ENCODE measurements around the gene BOC. TPM values are rescaled to one million over a fixed set of nuclear protein-coding genes. Genes with fewer than 3 reads are reported as not detected.

BOC gene
- total RNA-seq, 4 donors from 2014 or later: 3.7 to 7.4 (median 4.6) TPM

DNA sequence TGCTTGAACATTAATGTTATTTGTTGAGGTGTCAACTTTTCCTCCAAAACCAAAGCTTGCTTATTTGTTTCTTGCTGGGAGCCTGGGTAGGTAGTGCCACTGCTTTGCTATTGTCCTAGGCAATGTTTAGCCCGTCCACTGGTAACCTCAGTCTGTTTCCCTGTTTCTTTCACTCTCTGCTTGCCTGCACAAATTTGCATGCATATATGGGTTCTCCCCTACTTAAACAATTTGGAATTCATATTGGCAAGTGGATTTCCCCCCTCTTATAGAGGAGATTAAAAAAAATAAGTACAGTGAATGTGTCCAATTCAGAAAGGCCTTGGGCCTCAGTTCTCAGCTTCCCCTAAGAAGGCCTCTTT, 45.0 kb upstream of the BOC start:
- no peak for DNase-seq
- TF ChIP-seq POLR2A (IDR thresholded peaks at IDR 0.05) (no peak), CTCF (IDR thresholded peaks at IDR 0.05 in 4 of 5, conservative IDR thresholded peaks at IDR 0.05 in 1 of 5) (no peak)
- H3K4me1 ChIP-seq: peaks cover 11 to 13% of the 10 kb centered on the region in 2 donors
- intact Hi-C loops (cut with DNase I; ENCODE audit: low total_unique reads): no loop called here
- in situ Hi-C loops (cut with MboI; ENCODE audit: low sequenced_read_pairs in 4 of 4): no loop called here
- peak in 1 of 2 donors; percentile 16 for ATAC-seq
- peak overlapping the region; percentile 39 to 61 (median 53) for H3K27ac ChIP-seq
- H3K9me3 ChIP-seq: no peaks in the 10 kb centered on the region
- H3K4me3 ChIP-seq: no peak overlapping the region
- H3K27me3 ChIP-seq: no peaks in the 10 kb centered on the region
- no peaks in the 10 kb centered on the region for H3K36me3 ChIP-seq

- Histone ChIP-seq H3K9me3 (no peaks in the 10 kb centered on the region), H3K36me3 (no peaks in the 10 kb centered on the region), H3K27me3 (no peaks in the 10 kb centered on the region), H3K4me1 (peaks cover 11 to 13% of the 10 kb centered on the region in 2 donors), H3K27ac (peak overlapping the region; percentile 39 to 61 (median 53)), H3K4me3 (no peak overlapping the region)
- intact Hi-C loops (cut with DNase I; ENCODE audit: low total_unique reads) (no loop called here), in situ Hi-C loops (cut with MboI; ENCODE audit: low sequenced_read_pairs in 4 of 4) (no loop called here)
- ATAC-seq (peak; percentile 44 to 77), DNase-seq (peak; percentile 22 to 46)
- TF ChIP-seq POLR2A (IDR thresholded peaks at IDR 0.05) (no peak), CTCF (IDR thresholded peaks at IDR 0.05 in 4 of 5, conservative IDR thresholded peaks at IDR 0.05 in 1 of 5) (no peak)
Observed at GRCh38 chr3:113166719-113167492, 44.5 kb upstream of the BOC start.

DNA sequence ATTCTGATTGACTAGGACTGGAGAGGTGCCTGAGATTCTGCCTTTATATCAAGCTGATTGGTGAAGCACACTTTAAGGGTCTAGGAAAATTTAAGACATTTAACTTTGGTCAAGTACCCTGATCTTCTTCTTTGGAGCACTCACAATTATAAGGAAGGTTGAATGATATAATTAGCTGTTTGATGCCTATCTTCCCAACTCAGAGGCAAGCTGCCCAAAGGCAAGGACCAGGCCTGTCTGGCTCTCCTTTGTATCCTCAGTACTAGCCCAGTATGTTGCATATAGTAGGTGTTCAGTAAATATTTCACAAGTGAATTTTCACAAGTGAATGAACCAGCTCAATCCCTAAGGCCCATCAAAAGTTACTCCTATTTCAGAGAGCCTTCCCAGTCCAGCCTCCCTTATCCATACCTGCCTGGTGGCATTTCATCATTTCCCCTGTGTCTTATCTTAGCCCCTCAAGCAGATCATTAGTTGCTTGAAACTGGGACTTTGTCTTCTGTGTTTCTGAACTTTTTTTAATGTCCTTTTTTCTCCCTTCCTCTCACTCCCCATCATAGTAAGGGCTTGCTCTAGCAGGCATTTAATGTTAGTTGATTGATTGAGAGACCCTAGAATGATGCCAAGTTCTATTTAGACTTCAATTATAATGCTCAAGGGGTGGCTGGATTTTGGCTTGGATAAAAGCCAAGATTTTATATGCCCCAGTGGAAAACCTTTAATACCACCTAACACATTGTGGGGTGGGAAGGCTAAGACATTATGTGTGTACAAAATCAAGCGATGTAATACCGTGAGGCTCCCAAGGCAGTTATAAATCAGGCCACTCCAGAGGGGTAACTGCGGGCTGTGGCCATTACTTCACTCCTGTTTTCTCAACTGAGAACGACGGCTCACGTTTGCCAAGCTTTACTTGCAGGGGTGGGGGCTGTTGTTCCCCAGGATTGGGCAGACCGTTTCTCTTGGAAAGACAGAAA, 43.2 kb upstream of the BOC start:
- DNase-seq (peak in 1 of 2 donors; percentile 35), ATAC-seq (peak; percentile 38 to 45)
- Histone ChIP-seq H3K36me3 (no peaks in the 10 kb centered on the region), H3K27ac (peak overlapping the region in 1 of 4 donors; percentile 49), H3K4me1 (peaks cover 11 to 13% of the 10 kb centered on the region in 2 donors), H3K4me3 (no peak overlapping the region), H3K9me3 (no peaks in the 10 kb centered on the region), H3K27me3 (no peaks in the 10 kb centered on the region)
- TF ChIP-seq POLR2A (IDR thresholded peaks at IDR 0.05) (no peak), CTCF (IDR thresholded peaks at IDR 0.05 in 4 of 5, conservative IDR thresholded peaks at IDR 0.05 in 1 of 5) (no peak)
- intact Hi-C loops (cut with DNase I; ENCODE audit: low total_unique reads): no loop called here
- in situ Hi-C loops (cut with MboI; ENCODE audit: low sequenced_read_pairs in 4 of 4): no loop called here

DNA sequence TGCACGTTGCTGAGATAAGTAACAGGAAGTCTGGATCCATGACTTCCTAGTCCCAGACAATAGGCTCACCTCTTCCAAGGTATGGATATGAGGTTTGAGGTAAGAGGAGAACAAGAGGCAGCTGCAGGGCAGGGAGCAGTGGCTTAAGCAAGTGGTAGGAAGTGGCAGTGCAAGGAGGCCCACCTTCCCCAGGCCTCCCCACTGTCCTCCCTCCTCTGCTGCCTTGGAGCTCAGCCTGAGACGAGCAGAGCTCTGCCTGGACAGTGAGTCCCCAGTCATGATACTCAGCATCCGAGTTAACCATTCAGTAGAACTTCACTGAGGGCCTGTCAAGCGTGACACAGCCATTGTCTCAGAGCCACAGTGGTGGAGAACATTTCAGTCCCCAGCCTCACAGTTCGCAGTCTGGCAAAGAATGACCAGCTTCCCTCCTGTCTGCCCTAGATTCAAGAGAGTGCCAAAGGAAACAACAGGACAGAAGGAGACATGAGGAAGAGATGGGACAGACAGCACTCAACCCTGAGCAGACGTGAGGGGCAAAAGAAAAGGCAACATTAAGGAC, 41.4 kb upstream of the BOC start:
- no peak overlapping the region for H3K4me3 ChIP-seq
- intact Hi-C loops (cut with DNase I; ENCODE audit: low total_unique reads) (no loop called here), in situ Hi-C loops (cut with MboI; ENCODE audit: low sequenced_read_pairs in 4 of 4) (no loop called here)
- peaks cover 11 to 13% of the 10 kb centered on the region in 2 donors for H3K4me1 ChIP-seq
- ATAC-seq: no peak
- TF ChIP-seq CTCF (IDR thresholded peaks at IDR 0.05 in 4 of 5, conservative IDR thresholded peaks at IDR 0.05 in 1 of 5): no peak
- no peak for TF ChIP-seq POLR2A (IDR thresholded peaks at IDR 0.05)
- H3K27ac ChIP-seq: no peak overlapping the region
- no peaks in the 10 kb centered on the region for H3K9me3 ChIP-seq
- no peaks in the 10 kb centered on the region for H3K27me3 ChIP-seq
- no peaks in the 10 kb centered on the region for H3K36me3 ChIP-seq
- no peak for DNase-seq
